Stimulated activated CD8-positive, alpha-beta memory T cell treated with anti-CD3 and anti-CD28 coated beads, Interleukin-15, amount 100 ng/mL, for 48 hours (primary cell): ENCODE measurements around the gene APOL2.
"Not testable (repeated sequence)": the region's sequence is repeated elsewhere in the genome, so short reads cannot be mapped to it uniquely, and the experiment has no call there.

Experiments
- DNase-seq, 2 donors: peaks; one replicate each; pipeline ENCODE4 v3.0.0-alpha.2; 2020; ENCODE audit warnings: low read depth in 2 of 2

Gene APOL2

GRCh38 chr22:36243986-36244385 lies 4.7 kb upstream of the APOL2 start:
- DNase-seq: no peak

- DNase-seq: no peak
Observed at GRCh38 chr22:36239150-36239400, 252 bp downstream of the APOL2 start.

GRCh38 chr22:36238373-36239149 lies 766 bp downstream of the APOL2 start:
- DNase-seq: no peak

DNA sequence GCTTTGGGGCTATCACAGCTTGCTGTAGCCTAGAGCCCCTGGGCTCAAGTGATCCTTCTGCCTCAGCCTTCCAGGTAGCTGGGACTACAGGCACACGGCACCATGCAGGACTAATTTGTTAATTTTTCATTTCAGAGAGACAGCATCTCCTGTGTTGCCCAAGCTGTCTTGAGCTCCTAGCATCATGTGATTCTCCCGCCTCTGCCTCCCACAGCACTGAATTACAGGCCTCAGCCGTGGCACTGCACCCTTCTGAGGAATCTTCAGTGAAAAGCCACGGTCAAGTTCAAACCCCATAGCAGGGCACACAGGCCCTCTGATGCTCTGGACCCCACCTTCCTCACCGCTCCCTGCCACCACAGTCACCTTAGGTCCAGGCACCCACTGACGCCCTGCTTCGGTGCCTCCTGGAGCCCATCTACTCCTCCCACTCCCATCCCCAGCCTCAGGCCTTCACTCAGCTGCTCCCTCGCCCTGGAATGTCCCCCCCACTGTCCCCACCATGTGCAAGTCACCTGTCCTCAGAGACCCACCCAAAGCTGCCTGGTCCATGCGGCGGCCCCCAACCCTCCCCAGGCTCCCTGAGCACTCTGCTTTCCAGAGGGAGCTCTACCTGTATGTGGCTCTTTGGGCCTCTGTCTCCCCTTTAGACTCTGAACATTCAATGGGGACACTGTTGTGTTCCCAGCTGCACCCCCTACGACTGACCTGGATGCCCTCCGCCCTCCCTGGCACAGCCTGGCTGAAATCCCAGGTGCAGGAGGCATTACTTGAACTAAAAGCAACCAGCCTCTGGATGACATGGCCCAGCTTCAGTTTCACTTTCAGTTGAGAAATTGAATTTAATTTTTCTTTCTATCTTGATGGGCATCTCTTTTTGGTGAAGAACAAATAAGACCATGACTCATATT lies 1.6 kb downstream of the APOL2 start:
- DNase-seq: no peak

DNA sequence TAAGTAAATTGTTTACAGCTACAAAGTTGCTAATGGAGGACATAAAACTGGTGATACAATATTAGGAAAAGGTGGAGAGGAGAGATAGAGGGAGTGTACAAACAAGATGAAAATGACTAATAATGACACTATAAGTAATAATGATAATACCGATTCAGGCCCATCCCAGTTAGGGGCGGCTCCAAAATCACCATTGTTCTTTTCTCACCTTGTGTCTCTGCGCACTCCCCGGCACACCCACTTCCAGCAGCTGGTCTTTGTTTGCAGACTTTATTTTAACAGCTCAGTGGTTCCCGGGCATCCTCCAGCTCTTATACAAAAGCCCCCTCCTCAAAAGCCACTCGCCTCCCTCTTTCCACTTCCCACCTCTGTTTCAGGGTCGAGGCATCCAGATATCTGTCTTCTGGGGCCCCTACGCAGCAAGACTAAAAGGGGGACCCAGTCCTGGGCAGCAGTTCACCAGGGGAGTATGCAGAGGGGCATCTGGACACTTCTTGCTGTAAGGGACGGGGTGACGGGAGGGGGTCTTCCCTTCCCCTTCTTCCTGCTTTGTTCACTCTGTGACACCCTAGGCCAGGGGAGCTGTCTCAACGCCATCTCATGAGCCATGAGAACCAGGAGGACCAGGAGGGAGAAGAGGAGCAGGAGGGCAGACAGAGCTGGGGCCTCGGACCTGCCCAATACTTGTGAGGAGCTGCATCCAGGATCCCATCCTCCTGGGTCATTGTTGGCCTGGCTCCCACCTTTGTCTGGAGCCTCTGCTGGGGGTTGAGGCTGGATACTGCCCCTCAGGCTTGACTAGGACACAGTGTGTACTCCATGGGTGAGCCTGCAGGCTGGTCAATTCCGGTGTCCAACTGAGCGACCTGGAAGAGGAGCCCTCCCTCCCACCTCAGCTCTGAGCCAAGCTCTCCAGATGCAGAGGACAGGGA lies 2.7 kb downstream of the APOL2 start:
- DNase-seq: no peak

DNA sequence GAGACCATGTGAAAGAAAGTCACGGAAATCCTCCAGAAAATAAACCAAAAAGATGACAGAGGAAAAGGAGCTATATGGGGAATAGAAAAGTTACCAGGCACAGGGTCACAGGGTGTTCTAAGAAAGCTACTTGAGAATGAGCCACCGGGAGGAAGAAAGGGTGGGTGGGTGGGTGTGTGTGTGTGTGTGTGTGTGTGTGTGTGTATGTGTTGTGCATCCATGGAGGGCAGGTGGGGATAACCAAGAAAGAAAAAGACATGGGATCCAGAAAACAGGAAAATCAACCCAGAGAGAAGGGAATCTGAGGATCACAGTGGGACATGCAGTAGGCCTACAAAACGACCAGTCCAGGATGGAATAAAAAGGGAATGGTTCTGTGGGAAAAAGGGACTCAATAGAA lies 3.7 kb downstream of the APOL2 start:
- DNase-seq: no peak

GRCh38 chr22:36234919-36235318 lies 4.4 kb downstream of the APOL2 start:
- no peak for DNase-seq

DNA sequence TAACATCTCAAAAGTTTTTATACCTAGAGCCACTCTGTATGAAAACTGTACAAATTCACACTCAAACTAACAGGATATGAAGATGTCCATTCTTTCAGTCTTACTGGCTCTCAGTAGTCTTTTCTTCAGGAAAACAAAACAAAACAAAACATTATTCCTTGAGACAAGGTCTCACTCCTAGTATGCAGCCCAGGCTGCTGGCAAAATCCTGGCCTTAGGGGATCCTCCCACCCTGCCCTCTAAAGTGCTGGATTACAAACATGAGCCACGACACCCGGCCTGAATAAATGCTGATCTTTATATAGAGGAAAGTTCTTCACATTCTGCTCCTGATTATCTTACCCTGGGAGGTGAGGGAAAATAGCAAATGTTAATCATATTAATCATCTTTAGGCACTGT lies 5.1 kb downstream of the APOL2 start:
- no peak for DNase-seq

GRCh38 chr22:36233796-36234195 lies 5.5 kb downstream of the APOL2 start:
- DNase-seq: no peak

DNA sequence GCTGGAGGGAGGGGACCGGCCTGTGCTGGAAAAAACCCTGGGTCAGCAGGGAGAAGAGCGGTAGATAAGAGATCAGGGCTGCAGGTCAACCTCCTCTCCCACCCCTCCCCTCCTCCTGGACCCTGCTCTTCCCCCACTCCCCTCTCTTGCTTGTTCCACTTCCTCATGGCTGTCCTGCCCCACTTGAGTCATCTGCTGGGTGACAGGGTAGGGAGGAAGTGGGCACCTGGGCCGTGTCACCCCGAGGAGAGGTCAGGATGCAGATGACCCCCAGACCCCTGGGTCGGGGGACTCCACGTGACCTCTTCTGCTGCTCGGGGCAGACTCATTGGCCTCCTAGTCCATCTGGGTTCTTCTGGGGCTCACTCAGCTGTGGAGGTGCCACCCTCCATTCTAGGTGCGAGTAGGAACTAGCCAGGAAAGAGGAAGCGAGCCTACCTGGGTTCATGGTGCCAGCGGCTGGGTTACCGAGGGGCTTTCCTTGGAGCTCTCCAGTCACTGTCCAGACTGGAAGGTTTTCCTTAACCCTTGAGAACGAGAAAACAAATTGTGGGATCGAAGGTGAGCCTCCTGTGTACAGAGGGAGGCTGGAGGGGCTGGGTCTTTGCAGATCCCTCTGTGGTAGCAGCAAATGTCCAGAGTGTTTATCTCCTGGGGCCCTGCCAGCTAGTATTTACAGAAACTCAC lies 6.5 kb downstream of the APOL2 start:
- no peak for DNase-seq

- not testable (repeated sequence) for DNase-seq
Observed at GRCh38 chr22:36231051-36231450, 8.3 kb downstream of the APOL2 start.

GRCh38 chr22:36229649-36230048 lies 9.7 kb downstream of the APOL2 start:
- DNase-seq: not testable (repeated sequence)

GRCh38 chr22:36228944-36229343 lies 10.4 kb downstream of the APOL2 start:
- no peak for DNase-seq

DNA sequence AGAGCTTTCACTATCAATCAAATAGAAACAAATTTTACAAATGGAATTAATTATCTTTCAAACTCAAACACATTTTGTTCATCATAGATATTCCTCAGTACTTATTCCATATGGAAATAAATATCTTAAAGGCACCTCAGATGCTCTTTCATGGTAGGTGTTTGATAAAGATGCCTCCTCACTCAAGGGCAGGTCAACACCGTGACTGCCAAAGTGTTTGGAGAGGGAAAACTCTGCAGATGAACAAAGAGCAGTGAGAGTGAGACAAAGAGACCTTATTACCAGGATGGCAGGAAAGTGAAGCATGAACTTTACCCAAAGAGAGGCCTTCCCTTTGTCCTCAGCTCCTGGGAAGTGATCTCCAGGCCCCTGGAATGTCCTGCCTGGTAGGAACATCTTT lies 11.0 kb downstream of the APOL2 start:
- DNase-seq: not testable (repeated sequence)

DNA sequence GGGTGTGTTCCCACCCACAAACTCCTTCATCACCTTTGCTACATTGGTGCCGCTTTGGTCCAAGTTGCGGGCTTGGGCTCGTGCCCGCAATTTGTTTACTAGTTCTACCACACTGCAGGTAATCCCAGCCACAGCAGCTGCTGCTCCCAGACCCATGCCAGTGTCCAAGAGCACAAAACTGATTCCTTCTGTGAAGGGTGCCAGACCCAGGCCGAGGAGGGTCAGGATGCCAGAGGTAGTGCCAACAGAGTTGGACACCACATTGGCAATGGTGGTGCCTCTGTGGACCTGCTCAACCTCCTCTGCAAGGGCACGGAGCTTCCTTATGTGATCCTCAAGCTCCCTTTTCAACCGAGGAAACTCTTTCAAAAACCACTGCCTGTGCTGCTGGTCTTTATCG lies 11.5 kb downstream of the APOL2 start:
- no peak for DNase-seq

GRCh38 chr22:36227396-36227795 lies 11.9 kb downstream of the APOL2 start:
- DNase-seq: no peak

GRCh38 chr22:36226189-36226588 lies 13.1 kb downstream of the APOL2 start:
- no peak for DNase-seq

- no peak for DNase-seq
Observed at GRCh38 chr22:36225333-36225922, 13.9 kb downstream of the APOL2 start.

DNA sequence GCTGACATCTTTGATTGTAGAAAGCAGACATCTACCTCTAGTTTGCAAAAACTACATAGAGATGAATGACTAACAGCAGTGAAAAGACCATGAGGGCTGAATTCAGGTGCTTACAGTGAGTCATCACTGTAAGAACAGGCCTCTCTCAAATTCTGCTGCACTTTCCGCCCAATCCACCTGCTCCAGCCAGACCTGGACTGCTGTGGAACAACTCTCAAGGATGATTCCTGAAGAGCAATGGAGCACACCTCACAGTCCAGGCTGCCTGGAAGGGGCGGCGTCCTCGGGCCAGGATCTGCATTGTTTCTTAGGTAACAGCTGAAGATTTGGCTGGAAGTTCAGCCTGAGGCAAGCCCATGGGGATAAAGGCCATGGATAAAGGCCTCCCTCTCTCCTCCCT lies 15.1 kb downstream of the APOL2 start:
- DNase-seq: no peak

GRCh38 chr22:36223504-36223903 lies 15.8 kb downstream of the APOL2 start:
- DNase-seq: no peak

DNA sequence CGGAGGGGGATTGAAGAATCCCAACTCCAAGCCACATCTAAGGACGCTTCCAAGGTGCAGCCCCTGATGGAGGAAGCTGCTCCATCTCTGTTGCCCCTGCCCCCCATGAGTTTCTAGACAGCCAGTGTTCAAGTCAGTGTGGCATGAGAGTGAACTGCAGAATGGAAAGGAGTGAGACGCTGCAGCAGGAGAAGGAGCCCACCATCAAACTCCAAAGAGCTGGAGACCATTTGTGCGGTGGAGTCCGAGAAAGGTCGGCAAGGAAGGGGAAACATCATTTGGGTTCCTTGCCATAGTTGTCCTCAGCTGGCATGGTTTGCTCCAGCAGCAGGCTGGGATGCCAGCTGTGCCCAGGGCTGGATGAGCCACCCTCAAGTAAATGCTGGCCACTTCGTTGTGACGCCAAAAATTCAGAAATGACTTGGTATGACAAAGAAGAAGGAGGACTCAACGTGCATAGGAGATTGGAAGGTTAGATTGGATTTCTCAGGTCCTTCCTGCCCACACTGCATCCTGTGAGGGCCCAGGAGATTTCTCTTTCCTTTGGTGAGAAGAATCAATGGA lies 16.4 kb downstream of the APOL2 start:
- DNase-seq: no peak
